Upper lobe of left lung (tissue), 4 donors: Measurements from ENCODE around the gene FBXW8.

Source experiments
- CTCF ChIP-seq, 6 experiments: fragments of 450-650 bp in 4 of 6; fragments of 200-600 bp in 2 of 6; sonication (generic) in 2 of 6; IDR thresholded peaks; one replicate each; pipeline ENCODE4 v1.5.1; 2016 to 2019; ENCODE audit warnings: antibody characterized with exemption in 6 of 6
- EP300 ChIP-seq, 4 donors: sonication (generic); formaldehyde crosslinking; IDR thresholded peaks; one replicate each; pipeline ENCODE4 v1.5.1; 2017; ENCODE audit warnings: antibody characterized with exemption in 4 of 4, control low read depth in 2 of 4
- POLR2A ChIP-seq, 4 donors: fragments of 450-650 bp; IDR thresholded peaks; one replicate each; pipeline ENCODE4 v1.5.1; 2016 to 2017; ENCODE audit warnings: antibody characterized with exemption in 4 of 4, mild to moderate bottlenecking in 2 of 4
- POLR2AphosphoS5 ChIP-seq, 2 donors: sonication (generic); formaldehyde crosslinking; IDR thresholded peaks; one replicate each; pipeline ENCODE4 v1.5.1; 2017; ENCODE audit warnings: antibody characterized with exemption in 2 of 2

DNA sequence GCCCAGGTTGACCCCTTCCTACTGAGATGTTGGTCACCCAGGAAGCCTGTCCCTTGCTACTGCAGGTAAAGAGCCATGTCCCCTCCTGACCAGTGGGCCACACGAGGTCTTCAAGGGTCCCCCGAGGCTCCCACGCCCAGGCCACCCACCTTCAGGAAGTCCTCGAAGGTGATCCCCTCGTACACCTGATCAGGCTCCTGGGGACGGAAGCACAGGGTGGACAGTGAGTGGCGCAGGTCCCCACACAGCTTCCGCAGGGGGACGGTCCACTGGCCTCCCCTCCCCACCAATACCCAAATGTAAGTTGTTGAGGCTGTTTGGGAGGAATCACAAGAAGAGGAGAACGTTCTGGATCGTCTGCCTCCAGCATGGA is 131.0 kb downstream of the FBXW8 start:
- TF ChIP-seq CTCF (IDR thresholded peaks at IDR 0.05) = no peak
- no peak for TF ChIP-seq EP300 (IDR thresholded peaks at IDR 0.05)
- TF ChIP-seq POLR2A (IDR thresholded peaks at IDR 0.05) = no peak
- no peak for TF ChIP-seq POLR2AphosphoS5 (IDR thresholded peaks at IDR 0.05)
